Measurements from ENCODE around the gene JAKMIP3. TPM values are rescaled to one million over a fixed set of nuclear protein-coding genes. Genes with fewer than 3 reads are reported as not detected.

JAKMIP3 gene
- total RNA-seq, 1 experiment from 2014 or later, result 1.0 TPM

DNA sequence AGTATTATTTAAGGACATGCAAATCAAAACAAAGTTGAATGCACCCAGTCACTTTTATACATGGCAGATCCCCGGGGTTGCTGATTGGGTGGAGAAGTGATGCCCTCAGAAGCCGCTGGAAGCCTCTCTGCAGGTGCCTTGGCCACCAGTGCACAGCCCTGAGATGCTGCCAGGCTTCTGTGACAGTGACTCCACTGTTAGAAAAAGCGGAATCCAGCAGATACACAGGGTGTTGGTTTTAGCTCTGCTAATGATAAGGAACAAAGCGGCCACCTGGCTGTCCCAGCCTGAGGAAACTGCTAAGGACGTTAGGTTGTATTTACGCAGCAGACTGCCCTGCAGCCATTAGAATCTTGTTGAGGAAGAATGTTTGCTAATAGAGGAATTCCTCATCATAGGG lies 47.5 kb downstream of the JAKMIP3 start:
- no peak overlapping the region for H3K4me2 ChIP-seq (ENCODE audit: low read length)
- H3K9me2 ChIP-seq (replicated peaks; ENCODE audit: low read length), result no peaks in the 10 kb centered on the region
- no peaks in the 10 kb centered on the region for H3K36me3 ChIP-seq (ENCODE audit: low read depth, low read length)
- H3K9me3 ChIP-seq (ENCODE audit: low read length), result no peaks in the 10 kb centered on the region
- H4K20me1 ChIP-seq (ENCODE audit: low read length), result no peaks in the 10 kb centered on the region
- TF ChIP-seq, protein P1, sequence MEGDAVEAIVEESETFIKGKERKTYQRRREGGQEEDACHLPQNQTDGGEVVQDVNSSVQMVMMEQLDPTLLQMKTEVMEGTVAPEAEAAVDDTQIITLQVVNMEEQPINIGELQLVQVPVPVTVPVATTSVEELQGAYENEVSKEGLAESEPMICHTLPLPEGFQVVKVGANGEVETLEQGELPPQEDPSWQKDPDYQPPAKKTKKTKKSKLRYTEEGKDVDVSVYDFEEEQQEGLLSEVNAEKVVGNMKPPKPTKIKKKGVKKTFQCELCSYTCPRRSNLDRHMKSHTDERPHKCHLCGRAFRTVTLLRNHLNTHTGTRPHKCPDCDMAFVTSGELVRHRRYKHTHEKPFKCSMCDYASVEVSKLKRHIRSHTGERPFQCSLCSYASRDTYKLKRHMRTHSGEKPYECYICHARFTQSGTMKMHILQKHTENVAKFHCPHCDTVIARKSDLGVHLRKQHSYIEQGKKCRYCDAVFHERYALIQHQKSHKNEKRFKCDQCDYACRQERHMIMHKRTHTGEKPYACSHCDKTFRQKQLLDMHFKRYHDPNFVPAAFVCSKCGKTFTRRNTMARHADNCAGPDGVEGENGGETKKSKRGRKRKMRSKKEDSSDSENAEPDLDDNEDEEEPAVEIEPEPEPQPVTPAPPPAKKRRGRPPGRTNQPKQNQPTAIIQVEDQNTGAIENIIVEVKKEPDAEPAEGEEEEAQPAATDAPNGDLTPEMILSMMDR (conservative IDR thresholded peaks at IDR 0.05; ENCODE audit: low read depth, low read length), result no peak
- no peak for TF ChIP-seq EZH2phosphoT487 (IDR thresholded peaks at IDR 0.05; ENCODE audit: borderline replicate concordance, low read length)
- no peak for TF ChIP-seq EZH2 (IDR thresholded peaks at IDR 0.05; ENCODE audit: low read length, unreplicated experiment)
- DNase-seq, result no peak
- intact Hi-C loops (cut with micrococcal nuclease), result no loop called here
- no peaks in the 10 kb centered on the region for H3K4me1 ChIP-seq (ENCODE audit: insufficient read depth, low read length)
- H3K79me2 ChIP-seq (ENCODE audit: low read length), result no peaks in the 10 kb centered on the region
- no peak overlapping the region for H3K4me3 ChIP-seq (ENCODE audit: low read length)
- ATAC-seq, result no peak
- H3K27me3 ChIP-seq (ENCODE audit: low read length), result no peaks in the 10 kb centered on the region
- no peaks in the 10 kb centered on the region for H3F3A ChIP-seq (ENCODE audit: low read length, unreplicated experiment)
- CTCF ChIA-PET, result no interaction called here
- no peak overlapping the region for H2AFZ ChIP-seq (ENCODE audit: low read length)
- BruUV-seq (replicated peaks), result no TSS peak
- no peak overlapping the region for H3K27ac ChIP-seq (ENCODE audit: low read length)
- POLR2A ChIA-PET (ENCODE audit: unreplicated experiment), result no interaction called here
- no peak overlapping the region for H3K9ac ChIP-seq (ENCODE audit: low read length)

GRCh38 chr10:132113766-132114365 lies 48.1 kb downstream of the JAKMIP3 start:
- Histone ChIP-seq H3K36me3 (ENCODE audit: low read depth, low read length) (no peaks in the 10 kb centered on the region), H3K9ac (ENCODE audit: low read length) (no peak overlapping the region), H3K4me3 (ENCODE audit: low read length) (no peak overlapping the region), H3K4me1 (ENCODE audit: insufficient read depth, low read length) (no peaks in the 10 kb centered on the region), H3K79me2 (ENCODE audit: low read length) (no peaks in the 10 kb centered on the region), H4K20me1 (ENCODE audit: low read length) (no peaks in the 10 kb centered on the region), H3K4me2 (ENCODE audit: low read length) (no peak overlapping the region), H3K27me3 (ENCODE audit: low read length) (no peaks in the 10 kb centered on the region), H3K27ac (ENCODE audit: low read length) (no peak overlapping the region), H3K9me3 (ENCODE audit: low read length) (no peaks in the 10 kb centered on the region), H3F3A (ENCODE audit: low read length, unreplicated experiment) (no peaks in the 10 kb centered on the region), H2AFZ (ENCODE audit: low read length) (no peak overlapping the region), H3K9me2 (replicated peaks; ENCODE audit: low read length) (no peaks in the 10 kb centered on the region)
- ATAC-seq (no peak), DNase-seq (no peak)
- intact Hi-C loops (cut with micrococcal nuclease), result no loop called here
- TF ChIP-seq, protein P1 (conservative IDR thresholded peaks at IDR 0.05; ENCODE audit: low read depth, low read length), result no peak
- TF ChIP-seq EZH2phosphoT487 (IDR thresholded peaks at IDR 0.05; ENCODE audit: borderline replicate concordance, low read length) (no peak), EZH2 (IDR thresholded peaks at IDR 0.05; ENCODE audit: low read length, unreplicated experiment) (no peak)
- ChIA-PET POLR2A (ENCODE audit: unreplicated experiment) (no interaction called here), CTCF (no interaction called here)
- BruUV-seq (replicated peaks), result no TSS peak

- Histone ChIP-seq H3K9me2 (replicated peaks; ENCODE audit: low read length) (no peaks in the 10 kb centered on the region), H3K4me3 (ENCODE audit: low read length) (no peak overlapping the region), H3K79me2 (ENCODE audit: low read length) (no peaks in the 10 kb centered on the region), H4K20me1 (ENCODE audit: low read length) (no peaks in the 10 kb centered on the region), H2AFZ (ENCODE audit: low read length) (no peak overlapping the region), H3K36me3 (ENCODE audit: low read depth, low read length) (no peaks in the 10 kb centered on the region), H3K9ac (ENCODE audit: low read length) (no peak overlapping the region), H3K4me2 (ENCODE audit: low read length) (no peak overlapping the region), H3K9me3 (ENCODE audit: low read length) (no peaks in the 10 kb centered on the region), H3K27ac (ENCODE audit: low read length) (no peak overlapping the region), H3K27me3 (ENCODE audit: low read length) (no peaks in the 10 kb centered on the region), H3K4me1 (ENCODE audit: insufficient read depth, low read length) (no peaks in the 10 kb centered on the region), H3F3A (ENCODE audit: low read length, unreplicated experiment) (no peaks in the 10 kb centered on the region)
- ChIA-PET CTCF (no interaction called here), POLR2A (ENCODE audit: unreplicated experiment) (no interaction called here)
- TF ChIP-seq EZH2phosphoT487 (IDR thresholded peaks at IDR 0.05; ENCODE audit: borderline replicate concordance, low read length) (no peak), EZH2 (IDR thresholded peaks at IDR 0.05; ENCODE audit: low read length, unreplicated experiment) (no peak)
- TF ChIP-seq, protein P1 (conservative IDR thresholded peaks at IDR 0.05; ENCODE audit: low read depth, low read length), result no peak
- ATAC-seq (no peak), DNase-seq (no peak)
- no TSS peak for BruUV-seq (replicated peaks)
- intact Hi-C loops (cut with micrococcal nuclease), result no loop called here
Measured at GRCh38 chr10:132114953-132115520, 49.3 kb downstream of the JAKMIP3 start.

Data from PC-3 (cell line).